Ishikawa (cell line): ENCODE measurements around the gene MID1.

ENCODE experiments used
- CEBPB ChIP-seq: IDR thresholded peaks from 2 replicates; pipeline ENCODE4 v1.6.1; 2012
- EGR1 ChIP-seq: IDR thresholded peaks from 2 replicates; pipeline ENCODE4 v1.6.1; 2012
- EP300 ChIP-seq: IDR thresholded peaks from 2 replicates; pipeline ENCODE4 v1.6.1; 2012; ENCODE audit warnings: borderline replicate concordance
- FOXM1 ChIP-seq: IDR thresholded peaks from 2 replicates; pipeline ENCODE4 v1.6.1; 2012; ENCODE audit warnings: low read depth, borderline replicate concordance
- NFIC ChIP-seq: IDR thresholded peaks from 2 replicates; pipeline ENCODE4 v1.6.1; 2012
- RAD21 ChIP-seq: IDR thresholded peaks from 2 replicates; pipeline ENCODE4 v1.6.1; 2012; ENCODE audit warnings: low read depth
- TAF1 ChIP-seq: IDR thresholded peaks from 2 replicates; pipeline ENCODE4 v1.6.1; 2012; ENCODE audit warnings: low read depth, mild to moderate bottlenecking
- TCF12 ChIP-seq: IDR thresholded peaks from 2 replicates; pipeline ENCODE4 v1.6.1; 2012; ENCODE audit warnings: low read depth
- TEAD4 ChIP-seq: IDR thresholded peaks from 2 replicates; pipeline ENCODE4 v1.6.1; 2012
- YY1 ChIP-seq: IDR thresholded peaks from 2 replicates; pipeline ENCODE4 v1.6.1; 2012; ENCODE audit warnings: low read depth
- ZBTB7A ChIP-seq: IDR thresholded peaks from 2 replicates; pipeline ENCODE4 v1.6.1; 2012; ENCODE audit warnings: low read depth
- TF ChIP-seq, protein P1 (sequence below): IDR thresholded peaks from 2 replicates; pipeline ENCODE4 v1.6.1; 2012
- TF ChIP-seq, protein P2 (sequence below): IDR thresholded peaks from 2 replicates; pipeline ENCODE4 v1.6.1; 2012; ENCODE audit warnings: low read depth, mild to moderate bottlenecking

DNA sequence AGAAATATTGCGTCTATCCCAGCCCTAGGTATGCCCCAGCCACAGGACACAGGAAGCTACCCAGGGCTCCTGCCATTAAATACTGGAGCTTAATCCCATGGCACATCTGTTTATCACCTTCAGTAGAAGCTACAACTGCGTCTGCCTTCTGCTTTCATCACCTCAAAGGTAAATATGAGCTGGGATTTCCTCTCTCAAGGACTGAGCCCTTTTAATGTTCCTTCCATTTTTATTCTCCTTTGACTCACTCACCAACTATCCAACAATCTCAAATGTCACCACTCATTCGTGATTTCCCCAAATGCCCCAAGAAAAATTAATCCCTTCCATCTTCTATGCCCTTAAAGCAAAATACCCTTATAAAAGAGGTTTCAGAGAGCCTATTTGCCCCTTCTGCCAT is 1.8 kb upstream of the MID1 start:
- TF ChIP-seq EP300 (no peak), ZBTB7A (no peak), RAD21 (no peak), FOXM1 (no peak), NFIC (no peak), CEBPB (no peak), TCF12 (no peak), TEAD4 (no peak), EGR1 (no peak), YY1 (no peak), TAF1 (no peak)
- TF ChIP-seq, protein P1, sequence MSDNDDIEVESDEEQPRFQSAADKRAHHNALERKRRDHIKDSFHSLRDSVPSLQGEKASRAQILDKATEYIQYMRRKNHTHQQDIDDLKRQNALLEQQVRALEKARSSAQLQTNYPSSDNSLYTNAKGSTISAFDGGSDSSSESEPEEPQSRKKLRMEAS, result no peak
- TF ChIP-seq, protein P2, sequence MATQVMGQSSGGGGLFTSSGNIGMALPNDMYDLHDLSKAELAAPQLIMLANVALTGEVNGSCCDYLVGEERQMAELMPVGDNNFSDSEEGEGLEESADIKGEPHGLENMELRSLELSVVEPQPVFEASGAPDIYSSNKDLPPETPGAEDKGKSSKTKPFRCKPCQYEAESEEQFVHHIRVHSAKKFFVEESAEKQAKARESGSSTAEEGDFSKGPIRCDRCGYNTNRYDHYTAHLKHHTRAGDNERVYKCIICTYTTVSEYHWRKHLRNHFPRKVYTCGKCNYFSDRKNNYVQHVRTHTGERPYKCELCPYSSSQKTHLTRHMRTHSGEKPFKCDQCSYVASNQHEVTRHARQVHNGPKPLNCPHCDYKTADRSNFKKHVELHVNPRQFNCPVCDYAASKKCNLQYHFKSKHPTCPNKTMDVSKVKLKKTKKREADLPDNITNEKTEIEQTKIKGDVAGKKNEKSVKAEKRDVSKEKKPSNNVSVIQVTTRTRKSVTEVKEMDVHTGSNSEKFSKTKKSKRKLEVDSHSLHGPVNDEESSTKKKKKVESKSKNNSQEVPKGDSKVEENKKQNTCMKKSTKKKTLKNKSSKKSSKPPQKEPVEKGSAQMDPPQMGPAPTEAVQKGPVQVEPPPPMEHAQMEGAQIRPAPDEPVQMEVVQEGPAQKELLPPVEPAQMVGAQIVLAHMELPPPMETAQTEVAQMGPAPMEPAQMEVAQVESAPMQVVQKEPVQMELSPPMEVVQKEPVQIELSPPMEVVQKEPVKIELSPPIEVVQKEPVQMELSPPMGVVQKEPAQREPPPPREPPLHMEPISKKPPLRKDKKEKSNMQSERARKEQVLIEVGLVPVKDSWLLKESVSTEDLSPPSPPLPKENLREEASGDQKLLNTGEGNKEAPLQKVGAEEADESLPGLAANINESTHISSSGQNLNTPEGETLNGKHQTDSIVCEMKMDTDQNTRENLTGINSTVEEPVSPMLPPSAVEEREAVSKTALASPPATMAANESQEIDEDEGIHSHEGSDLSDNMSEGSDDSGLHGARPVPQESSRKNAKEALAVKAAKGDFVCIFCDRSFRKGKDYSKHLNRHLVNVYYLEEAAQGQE, result no peak
